ENCODE results near the gene RDH8.

The RDH8 gene

DNA sequence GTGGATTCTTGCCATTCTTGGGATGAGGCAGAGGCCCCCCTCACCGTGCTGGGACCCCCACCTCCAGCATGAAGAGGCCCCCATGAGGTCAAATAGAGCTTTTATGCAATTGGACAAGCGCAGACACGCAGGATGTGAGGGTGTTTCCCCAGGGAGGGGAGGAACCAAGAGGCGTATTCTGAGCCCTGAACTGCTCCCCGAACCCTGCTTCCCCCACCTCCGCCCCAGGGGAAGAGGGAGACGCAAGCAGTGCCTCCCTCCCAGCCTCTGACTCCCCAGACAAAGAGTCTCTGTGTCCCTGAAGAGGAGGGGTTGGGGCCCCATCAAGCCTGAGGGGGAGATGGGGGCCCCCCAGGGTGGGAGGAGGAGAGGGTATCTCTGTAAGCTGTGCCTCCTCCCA lies 1.3 kb upstream of the RDH8 start:
- Histone ChIP-seq H3K4me3 (ENCODE audit: low read depth, low read length) (no peak overlapping the region), H3K36me3 (no peaks in the 10 kb centered on the region), H3K27me3 (peaks cover 62% of the 10 kb centered on the region), H3K9me3 (no peaks in the 10 kb centered on the region), H3K4me1 (no peaks in the 10 kb centered on the region)
- TF ChIP-seq, protein P1, sequence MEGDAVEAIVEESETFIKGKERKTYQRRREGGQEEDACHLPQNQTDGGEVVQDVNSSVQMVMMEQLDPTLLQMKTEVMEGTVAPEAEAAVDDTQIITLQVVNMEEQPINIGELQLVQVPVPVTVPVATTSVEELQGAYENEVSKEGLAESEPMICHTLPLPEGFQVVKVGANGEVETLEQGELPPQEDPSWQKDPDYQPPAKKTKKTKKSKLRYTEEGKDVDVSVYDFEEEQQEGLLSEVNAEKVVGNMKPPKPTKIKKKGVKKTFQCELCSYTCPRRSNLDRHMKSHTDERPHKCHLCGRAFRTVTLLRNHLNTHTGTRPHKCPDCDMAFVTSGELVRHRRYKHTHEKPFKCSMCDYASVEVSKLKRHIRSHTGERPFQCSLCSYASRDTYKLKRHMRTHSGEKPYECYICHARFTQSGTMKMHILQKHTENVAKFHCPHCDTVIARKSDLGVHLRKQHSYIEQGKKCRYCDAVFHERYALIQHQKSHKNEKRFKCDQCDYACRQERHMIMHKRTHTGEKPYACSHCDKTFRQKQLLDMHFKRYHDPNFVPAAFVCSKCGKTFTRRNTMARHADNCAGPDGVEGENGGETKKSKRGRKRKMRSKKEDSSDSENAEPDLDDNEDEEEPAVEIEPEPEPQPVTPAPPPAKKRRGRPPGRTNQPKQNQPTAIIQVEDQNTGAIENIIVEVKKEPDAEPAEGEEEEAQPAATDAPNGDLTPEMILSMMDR (IDR thresholded peaks at IDR 0.05; ENCODE audit: low read depth, low read length), result no peak
- DNase-seq, result no peak

DNA sequence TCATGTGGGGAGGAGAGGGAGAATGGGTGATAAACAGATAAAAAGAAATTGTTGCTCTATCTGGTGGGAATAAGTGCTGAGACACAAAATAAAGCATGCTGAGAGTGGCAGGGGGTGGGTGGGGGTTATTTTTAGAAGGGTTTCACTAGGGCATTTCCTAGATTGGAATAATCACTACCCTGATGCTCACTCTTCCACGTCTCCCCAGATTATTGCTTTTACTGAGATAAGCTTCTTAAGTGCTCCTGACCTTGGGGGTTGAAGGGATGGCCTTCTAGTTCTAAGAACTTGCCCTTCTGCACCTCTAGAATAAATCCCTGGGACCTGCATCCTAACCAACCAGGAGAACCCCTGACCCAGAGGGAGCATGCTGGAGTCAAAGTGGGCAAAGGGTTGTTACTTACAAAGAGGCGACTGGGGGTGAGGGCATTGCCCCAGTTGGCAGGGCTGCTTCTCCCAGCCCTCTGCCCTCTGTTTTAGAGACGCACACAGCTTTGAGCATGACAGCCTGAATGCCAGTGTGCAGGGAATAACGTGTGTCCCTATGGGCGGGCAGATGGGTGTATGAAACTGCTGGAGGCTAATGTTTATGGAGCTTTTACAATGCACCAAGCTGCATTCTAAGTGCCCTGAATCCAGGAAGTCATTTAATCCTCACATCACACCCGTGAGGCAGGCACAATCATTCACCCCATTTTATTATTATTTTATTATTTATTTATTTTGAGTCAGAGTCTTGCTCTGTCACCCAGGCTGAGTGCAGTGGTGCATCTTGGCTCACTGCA lies 743 bp downstream of the RDH8 start:
- Histone ChIP-seq H3K4me1 (no peaks in the 10 kb centered on the region), H3K27me3 (peaks cover 56% of the 10 kb centered on the region), H3K9me3 (no peaks in the 10 kb centered on the region), H3K36me3 (no peaks in the 10 kb centered on the region), H3K4me3 (ENCODE audit: low read depth, low read length) (no peak overlapping the region)
- DNase-seq, result no peak
- TF ChIP-seq, protein P1 (IDR thresholded peaks at IDR 0.05; ENCODE audit: low read depth, low read length), result no peak

DNA sequence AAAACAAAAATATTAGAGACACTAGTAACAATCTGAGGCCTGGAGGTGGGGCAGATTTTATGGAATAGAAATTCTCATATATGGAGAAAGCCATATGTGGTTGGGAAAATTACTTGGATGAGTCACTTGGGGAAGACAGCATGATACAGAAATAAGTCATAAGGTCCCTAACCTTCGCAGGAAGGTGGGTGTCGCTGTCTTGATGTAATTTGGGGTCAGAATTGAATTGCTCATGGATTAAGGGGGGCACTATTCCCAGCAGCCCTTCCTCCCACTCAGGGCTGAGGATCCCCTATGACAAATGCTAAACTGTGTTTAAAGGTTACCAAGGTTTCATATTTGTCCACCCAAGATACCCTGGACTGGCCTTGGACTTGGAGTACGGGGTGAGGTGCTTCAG lies 5.0 kb downstream of the RDH8 start:
- TF ChIP-seq, protein P1 (IDR thresholded peaks at IDR 0.05; ENCODE audit: low read depth, low read length), result no peak
- no peak overlapping the region for H3K4me3 ChIP-seq (ENCODE audit: low read depth, low read length)
- no peaks in the 10 kb centered on the region for H3K36me3 ChIP-seq
- DNase-seq, result no peak
- no peaks in the 10 kb centered on the region for H3K4me1 ChIP-seq
- no peaks in the 10 kb centered on the region for H3K9me3 ChIP-seq
- H3K27me3 ChIP-seq, result peaks cover 20% of the 10 kb centered on the region

GRCh38 chr19:10018786-10019185 lies 5.5 kb downstream of the RDH8 start:
- Histone ChIP-seq H3K4me3 (ENCODE audit: low read depth, low read length) (no peak overlapping the region), H3K36me3 (no peaks in the 10 kb centered on the region), H3K27me3 (peaks cover 15% of the 10 kb centered on the region), H3K9me3 (no peaks in the 10 kb centered on the region), H3K4me1 (no peaks in the 10 kb centered on the region)
- TF ChIP-seq, protein P1 (IDR thresholded peaks at IDR 0.05; ENCODE audit: low read depth, low read length), result no peak
- no peak for DNase-seq

GRCh38 chr19:10019246-10019645 lies 6.0 kb downstream of the RDH8 start:
- H3K27me3 ChIP-seq, result peaks cover 17% of the 10 kb centered on the region
- TF ChIP-seq, protein P1 (IDR thresholded peaks at IDR 0.05; ENCODE audit: low read depth, low read length), result no peak

GRCh38 chr19:10020851-10021250 lies 7.6 kb downstream of the RDH8 start:
- H3K36me3 ChIP-seq, result no peaks in the 10 kb centered on the region
- TF ChIP-seq, protein P1 (IDR thresholded peaks at IDR 0.05; ENCODE audit: low read depth, low read length), result no peak
- H3K27me3 ChIP-seq, result peaks cover 19% of the 10 kb centered on the region
- H3K4me1 ChIP-seq, result no peaks in the 10 kb centered on the region
- no peaks in the 10 kb centered on the region for H3K9me3 ChIP-seq
- no peak for DNase-seq
- H3K4me3 ChIP-seq (ENCODE audit: low read depth, low read length), result no peak overlapping the region

More at GRCh38 chr19:10019246-10019645, 6.0 kb downstream of the RDH8 start:
- Histone ChIP-seq H3K4me3 (ENCODE audit: low read depth, low read length) (no peak overlapping the region), H3K9me3 (no peaks in the 10 kb centered on the region), H3K36me3 (no peaks in the 10 kb centered on the region), H3K4me1 (no peaks in the 10 kb centered on the region)
- DNase-seq, result no peak

All from BE2C (cell line).